DMS53 treated with DMSO at 0.1 percent for 48 hours (cell line): Measurements from ENCODE around the gene MNX1.

Experiments
- DNase-seq: peaks from one replicate; lab custom pipeline; 2025; ENCODE audit not compliant: unreplicated experiment; lab: John Stamatoyannopoulos, UW

The MNX1 gene

GRCh38 chr7:157033483-157034473, 23.3 kb upstream of the MNX1 start:
- DNase-seq, result no peak

- DNase-seq, result no peak
Measured at GRCh38 chr7:157032644-157033482, 22.4 kb upstream of the MNX1 start.

DNA sequence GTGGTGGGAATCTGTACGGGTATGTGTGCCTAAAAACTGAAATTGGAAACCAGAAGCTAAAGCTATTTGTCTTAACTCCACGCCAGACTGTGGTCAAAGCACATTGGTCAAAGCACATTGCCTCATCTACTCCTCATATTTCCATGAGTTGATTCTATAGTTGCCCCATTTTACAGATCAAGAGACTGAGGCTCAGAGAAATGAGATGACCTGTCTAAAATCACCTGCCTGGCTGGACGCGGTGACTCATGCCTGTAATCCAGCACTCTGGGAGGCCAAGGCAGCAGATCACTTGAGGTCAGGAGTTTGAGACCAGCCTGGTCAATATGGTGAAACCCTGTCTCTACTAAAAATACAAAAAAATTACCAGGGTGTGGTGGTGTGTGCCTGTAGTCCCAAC, 21.7 kb upstream of the MNX1 start:
- DNase-seq, result no peak

GRCh38 chr7:157028199-157028903, 17.9 kb upstream of the MNX1 start:
- DNase-seq, result no peak

DNA sequence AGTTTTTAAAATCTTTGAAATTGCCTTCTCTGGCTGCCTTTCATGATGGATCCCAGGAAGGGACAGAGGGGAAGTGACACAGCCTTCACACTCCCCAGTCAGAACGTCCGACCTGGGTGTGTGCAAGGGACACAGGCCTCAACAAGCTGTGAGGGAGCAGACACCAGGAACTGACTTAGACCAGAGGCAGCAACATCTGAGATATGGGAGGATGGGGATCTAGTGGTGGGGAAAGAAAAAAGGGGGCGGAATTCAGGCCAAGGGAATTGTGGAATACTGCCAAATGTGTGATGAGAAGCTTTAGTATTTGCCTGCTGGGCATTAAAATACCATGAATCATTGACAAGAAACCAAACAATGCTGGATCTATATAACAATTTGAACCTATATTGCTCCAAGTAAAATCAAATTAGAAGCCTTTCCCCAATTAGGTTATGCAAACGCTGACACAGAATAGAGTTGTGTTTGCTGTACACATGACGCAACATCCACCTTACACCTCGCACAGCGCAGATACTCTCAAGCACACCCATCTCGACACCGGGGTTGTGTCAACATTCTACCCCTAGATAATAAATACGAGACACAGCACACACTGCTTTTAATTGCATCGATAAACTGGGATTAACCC, 17.2 kb upstream of the MNX1 start:
- DNase-seq, result no peak

DNA sequence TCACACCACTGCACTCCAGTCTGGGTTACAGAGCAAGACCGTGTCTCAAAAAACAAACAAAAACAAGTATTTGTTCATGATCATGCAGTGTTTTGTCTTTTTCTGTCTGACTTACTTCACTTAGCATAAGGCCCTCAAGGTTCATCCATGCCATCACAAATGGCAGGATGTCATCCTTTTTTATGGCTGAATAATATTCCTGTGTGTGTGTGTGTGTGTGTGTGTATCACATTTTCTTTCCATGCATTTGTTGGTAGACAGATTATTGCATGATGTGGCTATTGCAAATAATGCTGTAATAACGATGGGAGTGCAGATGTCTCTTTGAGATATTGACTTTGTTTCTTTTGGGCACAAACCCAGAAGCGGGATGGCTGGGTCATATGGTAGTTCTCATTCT, 14.3 kb upstream of the MNX1 start:
- DNase-seq, result no peak

DNA sequence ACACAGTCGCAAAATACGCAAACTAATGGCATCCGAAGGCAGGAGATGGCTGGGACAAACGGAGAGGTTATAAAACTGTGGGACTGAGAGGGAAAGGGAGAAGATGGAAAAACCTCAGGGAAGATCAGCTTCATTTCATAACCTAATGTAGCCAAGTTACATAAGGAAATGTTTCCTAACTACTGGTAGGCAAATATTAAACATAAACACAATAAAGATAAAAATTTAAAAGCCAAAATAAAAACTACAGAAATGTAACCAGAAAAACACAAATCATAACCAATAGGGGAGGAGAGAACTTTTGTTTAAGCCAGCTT, 13.1 kb upstream of the MNX1 start:
- DNase-seq, result no peak

GRCh38 chr7:157022681-157023588, 12.5 kb upstream of the MNX1 start:
- DNase-seq, result no peak

- DNase-seq, result no peak
Measured at GRCh38 chr7:157021871-157022680, 11.6 kb upstream of the MNX1 start.

DNA sequence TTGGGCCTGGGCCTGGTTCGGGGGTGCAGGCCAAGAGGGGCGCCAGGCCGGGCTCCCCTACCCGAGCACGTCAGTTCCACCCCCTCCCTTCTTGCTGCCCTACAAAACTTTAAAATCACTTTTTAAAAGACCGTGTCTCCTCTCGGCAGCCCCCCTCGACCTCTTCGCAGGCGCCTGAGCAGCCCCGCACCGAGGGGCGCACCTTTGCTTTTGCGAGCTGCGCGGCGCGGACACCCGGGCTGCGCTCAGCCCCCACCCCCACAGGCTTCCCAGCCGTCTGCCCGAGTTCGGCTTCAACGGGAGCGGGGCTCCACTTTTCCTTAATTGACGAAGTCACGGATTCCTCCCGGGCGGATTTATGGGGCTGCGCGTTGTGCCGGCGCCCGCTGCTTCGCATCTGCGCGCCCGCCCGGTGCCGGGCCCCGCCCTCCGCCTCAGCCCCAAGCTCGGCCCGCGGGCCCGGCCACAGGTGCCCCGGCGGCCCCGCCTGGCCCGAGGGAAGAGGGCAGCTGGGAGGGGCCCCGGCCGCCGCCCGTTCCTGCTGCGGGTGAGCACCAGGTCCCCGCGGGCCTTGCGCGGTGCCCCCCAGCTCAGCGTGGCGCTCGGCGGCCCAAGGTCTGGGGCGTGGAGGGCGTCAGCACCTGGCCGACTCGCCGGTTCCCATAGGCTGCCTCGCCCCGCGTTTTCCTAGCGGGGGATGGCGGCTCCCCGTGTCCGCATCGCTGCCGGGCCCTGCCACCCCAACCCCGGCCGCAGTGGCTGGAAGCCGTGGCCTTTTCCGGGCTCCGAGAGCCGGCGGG, 10.8 kb upstream of the MNX1 start:
- DNase-seq, result no peak

DNA sequence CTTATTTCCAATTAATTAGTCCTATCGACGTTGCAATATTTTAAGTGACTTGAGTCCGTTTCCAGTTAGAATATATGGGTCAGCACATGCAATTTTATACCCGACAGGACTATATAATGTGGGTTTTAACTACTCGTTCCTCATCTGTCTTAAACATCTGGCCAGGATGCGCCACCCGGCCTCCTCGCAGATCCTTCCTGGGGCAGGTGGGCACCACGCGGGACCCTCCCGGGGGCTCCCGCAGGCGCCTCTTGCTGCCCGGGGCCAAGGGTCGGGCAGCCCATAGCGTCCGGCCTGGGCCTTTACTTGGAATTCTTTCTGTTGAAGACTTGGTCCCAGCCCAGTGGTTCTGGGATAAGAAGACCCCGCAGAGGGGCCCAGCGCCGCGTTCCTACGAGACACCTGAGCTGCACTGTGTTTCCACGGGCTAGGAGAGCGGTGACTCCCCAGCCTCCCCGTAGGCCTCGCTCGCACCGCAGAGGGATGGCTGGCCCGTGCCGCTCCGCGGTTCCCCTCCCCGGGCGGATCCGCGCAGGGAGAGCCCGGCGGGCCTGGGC, 10.1 kb upstream of the MNX1 start:
- no peak for DNase-seq

- no peak for DNase-seq
Measured at GRCh38 chr7:157019718-157020451, 9.4 kb upstream of the MNX1 start.

DNA sequence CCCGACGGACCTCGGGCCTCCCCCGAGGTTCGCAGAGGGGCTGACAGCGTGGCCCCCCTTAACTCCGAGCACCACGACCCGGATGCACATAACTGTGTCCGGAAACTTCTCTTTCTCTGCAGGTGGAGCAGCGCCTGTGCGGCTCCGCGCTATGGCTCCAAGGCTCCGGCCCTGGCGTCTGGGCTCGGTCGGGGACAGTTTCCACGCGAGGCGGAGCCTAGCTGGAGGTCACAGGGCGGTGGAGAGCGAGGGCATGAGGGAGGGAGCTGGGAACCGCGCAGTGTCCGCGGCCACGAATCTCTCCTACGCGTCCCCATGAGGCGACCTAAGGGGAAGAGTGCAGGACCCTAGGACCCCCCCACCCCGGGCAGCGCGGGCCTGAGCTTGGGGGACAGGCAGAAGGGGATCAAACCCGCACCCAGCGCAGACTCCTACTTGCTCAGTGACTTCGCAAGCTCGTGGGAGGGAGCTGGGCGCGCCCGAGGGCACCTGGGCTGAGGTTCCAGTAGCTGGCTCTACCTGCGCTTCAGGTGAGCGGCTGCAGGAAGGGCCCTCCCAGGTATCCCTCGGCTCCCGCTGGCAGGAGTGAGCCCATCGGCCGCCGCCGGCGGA, 8.6 kb upstream of the MNX1 start:
- DNase-seq, result no peak

DNA sequence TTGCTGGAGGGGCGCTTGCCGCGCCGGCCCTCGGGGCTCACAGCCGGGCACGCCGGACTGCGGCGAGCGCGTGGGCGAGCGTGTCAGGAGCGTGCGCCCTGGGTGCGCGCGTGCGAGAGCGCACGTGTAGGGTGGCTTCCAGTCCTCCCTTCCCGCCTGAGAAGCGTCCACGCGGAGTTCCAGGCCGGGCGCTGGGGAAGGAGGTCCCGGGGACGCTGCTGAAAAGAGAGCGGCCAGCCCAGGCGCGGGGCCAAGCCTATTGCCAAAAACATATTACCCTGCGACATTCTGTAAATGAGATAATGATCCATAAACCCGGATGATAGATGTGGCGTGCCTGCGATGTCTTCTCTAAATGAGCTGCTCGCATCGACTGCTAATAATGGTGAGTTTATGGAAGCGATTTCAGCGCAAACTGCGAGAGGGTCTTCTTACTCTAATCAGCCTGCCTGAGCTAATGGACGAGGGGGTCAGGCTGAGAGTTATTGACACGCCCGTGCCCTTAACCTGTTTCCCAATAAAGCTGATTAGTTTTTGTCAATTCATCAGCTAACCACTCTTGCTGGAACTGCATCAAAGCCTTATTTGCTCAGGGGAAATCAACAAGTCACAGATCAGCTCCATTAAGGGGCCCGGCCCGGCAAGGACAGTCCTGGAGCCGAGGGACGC, 8.0 kb upstream of the MNX1 start:
- no peak for DNase-seq

DNA sequence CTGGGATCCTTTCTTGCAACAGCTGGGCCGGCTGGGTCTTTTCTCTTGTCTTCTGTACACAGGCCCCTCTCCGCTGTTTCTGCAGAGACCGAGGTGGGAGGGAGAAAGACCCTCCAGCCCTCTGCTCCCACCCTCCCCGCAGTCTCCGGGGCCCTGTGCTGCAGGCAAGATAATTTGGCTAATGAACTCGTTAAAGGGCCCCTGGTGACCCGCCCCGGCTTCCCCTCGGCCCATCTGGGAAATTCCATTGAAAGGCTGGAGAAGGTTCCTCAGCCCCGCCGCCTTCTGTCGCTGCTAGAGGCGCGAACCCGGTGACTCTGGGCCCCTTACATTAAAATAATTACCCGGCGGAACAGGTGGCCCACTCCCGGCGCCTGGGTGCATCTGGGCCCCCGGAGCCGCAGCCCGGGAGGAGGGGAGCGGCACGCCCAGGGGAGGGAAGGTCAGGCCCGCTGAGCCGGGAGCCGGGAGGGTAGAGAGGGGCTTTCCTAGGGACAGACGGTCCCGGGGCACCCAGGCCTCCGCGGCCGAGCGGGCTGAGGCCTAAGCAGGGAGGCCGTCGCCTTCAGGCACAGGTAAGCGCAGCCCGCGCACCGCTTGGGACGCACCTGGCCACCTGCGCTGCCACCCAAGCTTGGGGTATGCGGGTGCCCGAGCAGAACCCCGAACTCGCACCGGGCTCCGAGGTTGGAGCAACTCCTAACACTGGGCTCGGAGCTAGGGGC, 7.3 kb upstream of the MNX1 start:
- no peak for DNase-seq

DNA sequence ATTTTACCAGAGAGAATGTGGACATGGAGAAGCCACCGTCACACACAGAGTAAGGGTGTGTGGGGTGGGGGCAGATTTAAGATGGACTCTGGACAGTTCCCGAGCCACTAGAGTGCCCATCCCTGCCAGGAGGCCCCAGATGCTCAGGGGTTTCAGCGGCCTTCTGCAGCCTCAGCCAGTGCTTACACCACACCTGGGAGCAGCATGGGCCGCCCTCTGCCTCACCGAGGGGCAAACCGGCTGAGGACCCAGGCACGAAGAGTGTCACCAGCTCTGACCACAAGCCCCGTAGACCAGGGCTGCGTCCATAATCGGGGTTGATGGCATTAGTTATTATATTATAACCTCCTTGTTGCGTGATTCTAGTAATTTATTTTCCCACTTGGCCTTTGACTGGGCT, 6.7 kb upstream of the MNX1 start:
- DNase-seq, result no peak
